Measurements from ENCODE around the gene KDR.

DNA sequence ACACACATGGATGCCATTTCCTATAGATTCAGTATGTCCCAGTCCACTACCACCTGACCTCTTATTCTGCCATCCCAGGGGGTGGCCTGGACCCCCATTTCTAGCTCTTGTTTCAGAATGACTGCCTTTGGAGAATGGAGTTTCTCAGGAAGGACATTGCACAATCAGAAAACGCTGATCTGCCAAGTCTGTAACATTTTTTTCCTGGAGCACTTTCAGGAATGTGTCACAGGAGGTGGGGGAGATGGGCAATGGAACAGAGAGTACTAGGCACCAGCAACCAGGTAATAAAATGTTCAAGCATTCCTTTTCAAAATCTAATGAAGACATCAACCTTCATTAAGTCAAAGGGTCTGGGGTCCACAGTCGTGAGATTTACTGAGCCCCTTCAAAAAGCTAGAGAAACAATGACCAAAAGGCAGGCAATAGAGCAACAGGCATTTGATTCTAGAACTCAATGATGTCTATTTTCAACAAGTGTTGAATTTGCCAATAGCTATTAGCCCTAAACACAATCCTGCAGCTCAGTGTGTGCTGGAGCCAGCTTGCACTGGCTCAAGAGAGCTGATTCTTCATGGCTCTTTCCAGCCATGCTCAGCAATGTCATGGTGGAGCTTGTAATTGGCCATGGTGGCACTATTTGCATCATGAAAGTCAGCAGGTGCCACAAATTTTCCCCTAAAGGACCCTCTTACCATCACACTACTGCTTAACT, 87.1 kb downstream of the KDR start:
- TF ChIP-seq, protein P1, sequence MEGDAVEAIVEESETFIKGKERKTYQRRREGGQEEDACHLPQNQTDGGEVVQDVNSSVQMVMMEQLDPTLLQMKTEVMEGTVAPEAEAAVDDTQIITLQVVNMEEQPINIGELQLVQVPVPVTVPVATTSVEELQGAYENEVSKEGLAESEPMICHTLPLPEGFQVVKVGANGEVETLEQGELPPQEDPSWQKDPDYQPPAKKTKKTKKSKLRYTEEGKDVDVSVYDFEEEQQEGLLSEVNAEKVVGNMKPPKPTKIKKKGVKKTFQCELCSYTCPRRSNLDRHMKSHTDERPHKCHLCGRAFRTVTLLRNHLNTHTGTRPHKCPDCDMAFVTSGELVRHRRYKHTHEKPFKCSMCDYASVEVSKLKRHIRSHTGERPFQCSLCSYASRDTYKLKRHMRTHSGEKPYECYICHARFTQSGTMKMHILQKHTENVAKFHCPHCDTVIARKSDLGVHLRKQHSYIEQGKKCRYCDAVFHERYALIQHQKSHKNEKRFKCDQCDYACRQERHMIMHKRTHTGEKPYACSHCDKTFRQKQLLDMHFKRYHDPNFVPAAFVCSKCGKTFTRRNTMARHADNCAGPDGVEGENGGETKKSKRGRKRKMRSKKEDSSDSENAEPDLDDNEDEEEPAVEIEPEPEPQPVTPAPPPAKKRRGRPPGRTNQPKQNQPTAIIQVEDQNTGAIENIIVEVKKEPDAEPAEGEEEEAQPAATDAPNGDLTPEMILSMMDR (IDR thresholded peaks at IDR 0.05), result no peak
- no peak for TF ChIP-seq ZFX (IDR thresholded peaks at IDR 0.05; ENCODE audit: borderline replicate concordance)

Data from 22Rv1 (cell line).